AG09309 (cell line): Measurements from ENCODE around the gene YPEL3.
"Not testable (repeated sequence)": the region's sequence is repeated elsewhere in the genome, so short reads cannot be mapped to it uniquely, and the experiment has no call there.

Source experiments
- DNase-seq: peaks from one replicate; pipeline ENCODE4 v3.0.0-alpha.2; 2010; ENCODE audit warnings: low read depth
- H3K4me3 ChIP-seq: 2 replicates; pipeline ENCODE4 v1.5.1; 2011; ENCODE audit warnings: mild to moderate bottlenecking, low read depth, low read length, moderate library complexity; ENCODE audit not compliant: control insufficient read depth
- TF ChIP-seq, protein P1 (sequence below): IDR thresholded peaks from 2 replicates; pipeline ENCODE4 v1.5.1; 2011; ENCODE audit warnings: mild to moderate bottlenecking, low read depth, low read length, inconsistent platforms; ENCODE audit not compliant: insufficient read depth, control insufficient read depth; ENCODE audit errors: missing control alignments

The YPEL3 gene

GRCh38 chr16:30117768-30118167 lies 21.8 kb upstream of the YPEL3 start:
- no peak overlapping the region for H3K4me3 ChIP-seq
- DNase-seq: no peak
- TF ChIP-seq, protein P1, sequence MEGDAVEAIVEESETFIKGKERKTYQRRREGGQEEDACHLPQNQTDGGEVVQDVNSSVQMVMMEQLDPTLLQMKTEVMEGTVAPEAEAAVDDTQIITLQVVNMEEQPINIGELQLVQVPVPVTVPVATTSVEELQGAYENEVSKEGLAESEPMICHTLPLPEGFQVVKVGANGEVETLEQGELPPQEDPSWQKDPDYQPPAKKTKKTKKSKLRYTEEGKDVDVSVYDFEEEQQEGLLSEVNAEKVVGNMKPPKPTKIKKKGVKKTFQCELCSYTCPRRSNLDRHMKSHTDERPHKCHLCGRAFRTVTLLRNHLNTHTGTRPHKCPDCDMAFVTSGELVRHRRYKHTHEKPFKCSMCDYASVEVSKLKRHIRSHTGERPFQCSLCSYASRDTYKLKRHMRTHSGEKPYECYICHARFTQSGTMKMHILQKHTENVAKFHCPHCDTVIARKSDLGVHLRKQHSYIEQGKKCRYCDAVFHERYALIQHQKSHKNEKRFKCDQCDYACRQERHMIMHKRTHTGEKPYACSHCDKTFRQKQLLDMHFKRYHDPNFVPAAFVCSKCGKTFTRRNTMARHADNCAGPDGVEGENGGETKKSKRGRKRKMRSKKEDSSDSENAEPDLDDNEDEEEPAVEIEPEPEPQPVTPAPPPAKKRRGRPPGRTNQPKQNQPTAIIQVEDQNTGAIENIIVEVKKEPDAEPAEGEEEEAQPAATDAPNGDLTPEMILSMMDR: no peak

GRCh38 chr16:30116291-30117207 lies 20.5 kb upstream of the YPEL3 start:
- no peak overlapping the region for H3K4me3 ChIP-seq
- TF ChIP-seq, protein P1: no peak
- DNase-seq: no peak

- H3K4me3 ChIP-seq: no peak overlapping the region
- TF ChIP-seq, protein P1: no peak
- no peak for DNase-seq
Observed at GRCh38 chr16:30115238-30115637, 19.2 kb upstream of the YPEL3 start.

GRCh38 chr16:30114833-30115232 lies 18.8 kb upstream of the YPEL3 start:
- not testable (repeated sequence) for DNase-seq, H3K4me3 ChIP-seq

DNA sequence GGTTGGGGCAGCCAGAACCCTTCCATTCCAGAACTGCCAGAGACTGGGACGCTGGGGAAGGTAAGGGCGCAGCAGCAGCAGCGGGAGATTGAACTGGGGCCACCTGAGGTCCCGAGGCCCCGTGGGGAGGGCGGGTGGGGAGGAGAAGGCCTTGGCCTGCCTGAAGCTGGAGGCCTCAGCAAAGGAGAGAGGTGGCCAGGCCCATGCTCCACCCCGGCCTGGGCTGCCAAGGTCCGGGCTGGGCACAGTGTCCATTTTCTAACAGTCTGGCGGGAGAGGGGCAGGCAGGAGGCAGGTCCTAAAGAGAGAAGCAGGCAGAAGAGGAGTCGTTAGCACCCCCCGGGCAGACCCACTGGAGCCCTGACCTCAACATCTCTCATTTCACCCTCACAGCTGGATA lies 18.4 kb upstream of the YPEL3 start:
- no peak for DNase-seq
- TF ChIP-seq, protein P1: no peak
- no peak overlapping the region for H3K4me3 ChIP-seq

GRCh38 chr16:30113711-30114333 lies 17.8 kb upstream of the YPEL3 start:
- H3K4me3 ChIP-seq: no peak overlapping the region
- no peak for DNase-seq
- TF ChIP-seq, protein P1: no peak
